Right lobe of liver (tissue), 4 donors: Measurements from ENCODE around the gene FNIP2.
"Not testable (repeated sequence)": the region's sequence is repeated elsewhere in the genome, so short reads cannot be mapped to it uniquely, and the experiment has no call there.

ENCODE experiments used
- CTCF ChIP-seq, 4 donors: fragments of 200-600 bp in 3 of 4; fragments of 450-650 bp in 1 of 4; IDR thresholded peaks; one replicate each; pipeline versions ENCODE4 v1.5.1 to v1.8.0; 2016 to 2022; ENCODE audit warnings: antibody characterized with exemption in 4 of 4, mild to moderate bottlenecking in 2 of 4
- POLR2A ChIP-seq: fragments of 450-650 bp; IDR thresholded peaks from one replicate; pipeline ENCODE4 v1.6.1; 2017; ENCODE audit warnings: antibody characterized with exemption, mild to moderate bottlenecking
- donor health status: DM: no; HTN: no; CAD: no.
- donor health status: DM: no; HTN: no; CAD: no.
- donor health status: DM: no; HTN: yes; CAD: no.

- not testable (repeated sequence) for TF ChIP-seq CTCF (IDR thresholded peaks at IDR 0.05); POLR2A
Measured at GRCh38 chr4:158927774-158928173, 158.9 kb downstream of the FNIP2 start.
